HG03064 (cell line): Measurements from ENCODE around the gene OR4Q3.
"Not testable (repeated sequence)": the region's sequence is repeated elsewhere in the genome, so short reads cannot be mapped to it uniquely, and the experiment has no call there.

Experiments
- ATAC-seq: cut with Tn5 transposase; IDR thresholded peaks from one replicate; pipeline ENCODE4 v1.9.1; 2021; ENCODE audit warnings: low read depth; ENCODE audit not compliant: unreplicated experiment

Gene OR4Q3

GRCh38 chr14:19743256-19743655 is at the start of gene OR4Q3:
Gene OR4Q3 (plus strand): TSS chr14:19743571.
- ATAC-seq, result no peak

GRCh38 chr14:19729359-19729758 is 14.0 kb upstream of the OR4Q3 start:
- no peak for ATAC-seq

- ATAC-seq, result no peak
These were observed 13.6 kb upstream of the OR4Q3 start for GRCh38 chr14:19729763-19730162.

DNA sequence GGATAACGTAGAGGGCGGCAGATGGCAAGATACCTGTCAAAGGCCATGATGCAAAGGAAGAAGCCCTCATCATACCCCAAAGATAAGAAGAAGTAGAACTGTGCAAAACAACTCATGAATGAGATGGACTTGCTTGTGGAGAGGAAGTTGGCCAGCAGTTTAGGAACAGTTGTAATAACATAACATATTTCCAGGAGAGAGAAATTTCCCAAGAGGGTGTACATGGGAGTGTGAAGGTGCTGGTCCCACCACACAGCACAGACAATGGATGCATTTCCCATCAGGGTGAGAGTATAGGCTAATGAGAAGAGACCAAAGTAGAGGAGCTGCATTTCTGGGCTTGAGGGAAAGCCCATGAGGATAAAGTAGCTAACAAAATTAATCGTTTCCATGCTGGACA is 9.5 kb upstream of the OR4Q3 start:
- ATAC-seq, result not testable (repeated sequence)

DNA sequence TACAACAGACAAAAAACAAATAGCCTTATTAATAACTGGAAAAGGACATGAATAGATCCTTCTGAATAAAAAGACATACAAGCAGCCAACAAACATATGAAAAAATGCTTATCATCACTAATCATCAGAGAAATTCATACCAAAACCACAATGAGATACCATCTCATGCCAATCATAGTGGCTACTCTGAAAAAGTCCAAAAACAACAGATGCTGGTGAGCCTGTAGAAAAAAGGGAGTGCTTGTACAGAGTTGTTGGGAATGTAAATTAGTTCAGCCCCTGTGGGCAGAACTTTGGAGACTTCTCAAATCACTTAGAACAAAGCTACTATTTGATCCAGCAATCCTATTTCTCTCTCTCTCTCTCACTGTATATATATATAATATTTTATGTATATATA is 8.9 kb downstream of the OR4Q3 start:
- not testable (repeated sequence) for ATAC-seq

- ATAC-seq, result no peak
These were observed 10.8 kb downstream of the OR4Q3 start for GRCh38 chr14:19754172-19754571.

GRCh38 chr14:19771491-19771890 is 28.1 kb downstream of the OR4Q3 start:
- ATAC-seq, result not testable (repeated sequence)

DNA sequence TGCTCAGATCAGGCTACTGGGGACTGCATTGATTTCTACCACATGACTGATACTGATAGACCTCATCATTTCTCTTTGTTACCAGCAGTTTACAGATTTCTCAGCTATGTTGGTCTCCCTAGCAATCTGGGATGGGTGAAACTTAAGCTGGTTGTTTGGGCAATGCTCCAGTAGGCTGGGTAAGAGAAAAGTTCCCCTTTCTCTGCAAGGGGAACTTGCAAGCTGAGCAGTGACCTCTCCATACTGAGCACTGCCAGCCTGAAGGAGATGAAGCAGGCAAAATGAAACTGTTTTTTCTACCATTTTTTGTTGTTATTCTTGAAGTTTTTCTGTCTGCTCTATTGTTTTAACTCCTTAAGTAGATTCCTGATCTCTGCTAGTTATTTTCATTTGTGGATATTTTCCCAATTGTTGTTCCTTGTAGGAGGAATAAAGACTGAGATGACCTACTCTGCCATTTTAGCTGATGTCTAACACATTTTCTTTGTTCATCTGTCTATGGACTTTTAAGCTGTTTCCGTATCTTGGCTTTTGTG is 28.6 kb downstream of the OR4Q3 start:
- no peak for ATAC-seq

GRCh38 chr14:19772454-19772853 is 29.1 kb downstream of the OR4Q3 start:
- ATAC-seq, result not testable (repeated sequence)

GRCh38 chr14:19773204-19773603 is 29.8 kb downstream of the OR4Q3 start, which contains the start of gene OR4M1:
Gene OR4M1 (plus strand): TSS chr14:19773504. CDS start chr14:19780323, 6,819 bp downstream.
- not testable (repeated sequence) for ATAC-seq

- no peak for ATAC-seq
These were observed 32.2 kb downstream of the OR4Q3 start for GRCh38 chr14:19775587-19775986.

DNA sequence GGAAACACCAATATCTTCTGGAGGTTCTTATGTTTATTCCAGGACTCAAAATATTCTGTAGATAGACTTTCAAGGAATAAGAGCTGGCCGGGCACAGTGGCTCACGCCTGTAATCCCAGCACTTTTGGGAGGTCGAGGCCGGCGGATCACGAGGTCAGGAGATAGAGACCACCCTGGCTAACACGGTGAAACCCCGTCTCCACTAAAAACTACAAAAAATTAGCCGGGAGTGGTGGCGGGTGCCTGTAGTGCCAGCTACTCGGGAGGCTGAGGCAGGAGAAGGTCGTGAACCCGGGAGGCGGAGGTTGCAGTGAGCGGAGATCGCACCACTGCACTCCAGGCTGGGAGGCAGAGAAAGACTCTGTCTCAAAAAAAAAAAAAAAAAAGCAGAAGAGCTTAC is 42.5 kb downstream of the OR4Q3 start:
- not testable (repeated sequence) for ATAC-seq

DNA sequence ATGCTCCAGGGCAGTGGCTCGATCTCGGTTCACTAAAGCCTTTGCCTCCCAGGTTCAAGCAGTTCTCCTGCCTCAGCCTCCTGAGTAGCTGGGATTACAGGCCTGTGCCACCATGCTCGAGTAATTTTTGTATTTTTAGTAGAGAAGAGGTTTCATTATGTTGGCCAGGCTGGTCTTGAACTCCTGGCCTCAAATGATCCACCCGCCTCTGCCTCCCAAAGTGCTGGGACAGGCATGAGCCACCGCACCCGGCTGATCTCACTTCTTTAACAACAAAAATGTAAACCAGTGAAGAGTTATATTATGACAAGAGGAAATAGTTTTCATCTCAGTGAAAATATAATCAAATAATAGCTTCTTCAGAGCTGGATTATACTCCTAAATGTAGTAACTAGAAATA is 43.9 kb downstream of the OR4Q3 start:
- not testable (repeated sequence) for ATAC-seq

DNA sequence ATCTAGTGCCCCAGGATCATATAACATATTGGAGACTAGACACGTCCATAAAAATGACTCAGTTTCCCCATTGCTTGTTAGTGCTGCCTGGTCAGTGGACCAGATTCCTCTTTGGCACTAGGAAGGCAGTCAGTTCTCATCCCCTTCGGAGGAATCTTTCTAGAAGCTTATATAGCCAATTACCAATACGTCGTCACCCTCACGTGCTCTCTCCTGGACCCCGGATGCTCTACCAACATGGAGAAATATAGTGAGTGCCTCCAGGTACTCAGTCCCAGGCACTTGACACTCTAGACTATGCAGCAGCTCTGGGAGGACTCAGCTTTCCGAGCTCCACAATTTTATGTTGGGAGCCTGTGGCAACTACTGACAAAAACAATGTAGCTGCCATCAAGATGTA is 44.8 kb downstream of the OR4Q3 start:
- ATAC-seq, result not testable (repeated sequence)

GRCh38 chr14:19796520-19797108 is 53.2 kb downstream of the OR4Q3 start:
- not testable (repeated sequence) for ATAC-seq
